ENCODE data around the gene POLR3F.
A peak's percentile ranks its signal among the peaks of the same experiment; 100 is the strongest.
"Not testable (repeated sequence)": the region's sequence is repeated elsewhere in the genome, so short reads cannot be mapped to it uniquely, and the experiment has no call there.

POLR3F gene

GRCh38 chr20:18466894-18467730, at the start of gene POLR3F, which contains the start of gene DZANK1:
Gene POLR3F (plus strand): TSS chr20:18467390. CDS start chr20:18467507, 117 bp downstream.
Gene DZANK1 (minus strand): TSS chr20:18467030. CDS start chr20:18465358, 1,672 bp downstream.
- peak; percentile 97 for DNase-seq

- DNase-seq: no peak
These were observed 45.6 kb upstream of the POLR3F start for GRCh38 chr20:18421608-18422007.

- DNase-seq: no peak
These were observed 40.0 kb upstream of the POLR3F start for GRCh38 chr20:18427214-18427613.

- no peak for DNase-seq
These were observed 38.6 kb upstream of the POLR3F start for GRCh38 chr20:18428490-18429173.

GRCh38 chr20:18430172-18430826, 36.9 kb upstream of the POLR3F start:
- no peak for DNase-seq

GRCh38 chr20:18431206-18431605, 36.0 kb upstream of the POLR3F start:
- no peak for DNase-seq

GRCh38 chr20:18436847-18437246, 30.3 kb upstream of the POLR3F start:
- DNase-seq: no peak

GRCh38 chr20:18440403-18440802, 26.8 kb upstream of the POLR3F start:
- no peak for DNase-seq

- no peak for DNase-seq
These were observed 23.3 kb upstream of the POLR3F start for GRCh38 chr20:18443886-18444285.

- DNase-seq: no peak
These were observed 10.6 kb upstream of the POLR3F start for GRCh38 chr20:18456600-18456999.

- no peak for DNase-seq
These were observed 1.5 kb upstream of the POLR3F start for GRCh38 chr20:18465536-18466200.

- DNase-seq: no peak
These were observed 656 bp upstream of the POLR3F start for GRCh38 chr20:18466574-18466893.

GRCh38 chr20:18477218-18477617, 10.0 kb downstream of the POLR3F start:
- DNase-seq: no peak

- DNase-seq: no peak
These were observed 10.6 kb downstream of the POLR3F start for GRCh38 chr20:18477821-18478220.

- no peak for DNase-seq
These were observed 14.4 kb downstream of the POLR3F start for GRCh38 chr20:18481596-18481995.

GRCh38 chr20:18488301-18488700, 21.1 kb downstream of the POLR3F start:
- no peak for DNase-seq

- no peak for DNase-seq
These were observed 28.9 kb downstream of the POLR3F start for GRCh38 chr20:18496042-18496441.

- DNase-seq: peak; percentile 88
These were observed 29.8 kb downstream of the POLR3F start, which contains the start of gene RBBP9 for GRCh38 chr20:18496740-18497592. Gene RBBP9 (minus strand): TSS chr20:18497225. CDS start chr20:18497167, 58 bp downstream.

- no peak for DNase-seq
These were observed 30.4 kb downstream of the POLR3F start for GRCh38 chr20:18497603-18498002.

GRCh38 chr20:18501672-18502071, 34.5 kb downstream of the POLR3F start:
- not testable (repeated sequence) for DNase-seq

GRCh38 chr20:18504479-18505060, 37.4 kb downstream of the POLR3F start:
- DNase-seq: no peak

GRCh38 chr20:18506744-18507143, 39.6 kb downstream of the POLR3F start:
- peak; percentile 59 for DNase-seq

Measured in activated CD8-positive, alpha-beta memory T cell treated with anti-CD3 and anti-CD28 coated beads for 24 hours (primary cell).